ENCODE results near the gene TBXAS1. TPM values are rescaled to one million over a fixed set of nuclear protein-coding genes. Genes with fewer than 3 reads are reported as not detected.

TBXAS1 gene
- total RNA-seq, 3 donors from 2014 or later (not counting 1 experiment from before 2014, with no cell fraction given), result 72.7 to 110 (median 88.7) TPM

DNA sequence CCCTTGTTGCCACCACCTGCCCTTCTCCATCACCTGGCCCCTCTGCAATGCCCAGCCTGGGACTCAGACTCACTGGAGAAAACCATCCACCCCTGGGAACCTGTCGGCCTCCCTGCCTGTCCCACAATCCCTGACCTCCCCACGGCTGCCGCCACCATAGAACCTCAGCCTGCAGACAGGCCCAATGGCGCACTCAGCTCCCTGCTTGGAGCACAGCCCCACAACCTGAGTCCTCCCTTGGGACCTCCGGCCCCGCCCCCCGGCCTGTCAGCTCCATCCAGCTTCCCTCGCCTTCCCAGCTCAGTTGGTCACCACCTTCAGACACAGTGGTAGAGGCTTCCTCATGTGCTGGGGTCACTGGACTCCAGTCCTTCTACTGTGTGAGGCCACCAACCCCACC lies 192.5 kb downstream of the TBXAS1 start:
- Mint-ChIP-seq H3K27me3 (ENCODE audit: low read depth in 2 of 2) (no peaks in the 10 kb centered on the region), H3K9me3 (no peaks in the 10 kb centered on the region), H3K36me3 (peaks cover 7% of the 10 kb centered on the region), H3K4me1 (peaks cover 0 to 5% of the 10 kb centered on the region in 2 donors), H3K27ac (peak overlapping the region in 1 of 2 donors; percentile 78), H3K4me3 (no peak overlapping the region)
- 98% methylated on average over 8 of the region's 8 CpGs for WGBS (ENCODE audit: insufficient coverage)
- Histone ChIP-seq H3K36me3 (ENCODE audit: control insufficient read depth, insufficient read depth, low read length) (peaks cover 29% of the 10 kb centered on the region), H3K4me1 (ENCODE audit: control insufficient read depth, insufficient read depth, low read length) (no peaks in the 10 kb centered on the region), H3K9me3 (ENCODE audit: control insufficient read depth, insufficient read depth, low read length) (no peaks in the 10 kb centered on the region), H3K27me3 (ENCODE audit: control insufficient read depth, insufficient read depth, low read length) (no peaks in the 10 kb centered on the region), H3K4me3 (ENCODE audit: low read length) (no peak overlapping the region), H3K27ac (ENCODE audit: low read length) (no peak overlapping the region)
- no peak for TF ChIP-seq CTCF (IDR thresholded peaks at IDR 0.05)
- intact Hi-C loops (cut with micrococcal nuclease), result no loop called here
- ATAC-seq (no peak), DNase-seq (no peak)

- no peaks in the 10 kb centered on the region for H3K9me3 ChIP-seq (ENCODE audit: control insufficient read depth, insufficient read depth, low read length)
- Mint-ChIP-seq H3K36me3 (peaks cover 7% of the 10 kb centered on the region), H3K9me3 (no peaks in the 10 kb centered on the region), H3K4me3 (no peak overlapping the region), H3K27ac (peak overlapping the region in 1 of 2 donors; percentile 78), H3K27me3 (ENCODE audit: low read depth in 2 of 2) (no peaks in the 10 kb centered on the region), H3K4me1 (peaks cover 0 to 5% of the 10 kb centered on the region in 2 donors)
- no peaks in the 10 kb centered on the region for H3K27me3 ChIP-seq (ENCODE audit: control insufficient read depth, insufficient read depth, low read length)
- H3K27ac ChIP-seq (ENCODE audit: low read length), result no peak overlapping the region
- H3K4me3 ChIP-seq (ENCODE audit: low read length), result no peak overlapping the region
- DNase-seq (no peak), ATAC-seq (no peak)
- intact Hi-C loops (cut with micrococcal nuclease), result no loop called here
- peaks cover 40% of the 10 kb centered on the region for H3K36me3 ChIP-seq (ENCODE audit: control insufficient read depth, insufficient read depth, low read length)
- no peaks in the 10 kb centered on the region for H3K4me1 ChIP-seq (ENCODE audit: control insufficient read depth, insufficient read depth, low read length)
- no peak for TF ChIP-seq CTCF (IDR thresholded peaks at IDR 0.05)
- 85% methylated on average over 5 of the region's 7 CpGs for WGBS (ENCODE audit: insufficient coverage)
Observed at GRCh38 chr7:140022582-140023211, 193.6 kb downstream of the TBXAS1 start.

DNA sequence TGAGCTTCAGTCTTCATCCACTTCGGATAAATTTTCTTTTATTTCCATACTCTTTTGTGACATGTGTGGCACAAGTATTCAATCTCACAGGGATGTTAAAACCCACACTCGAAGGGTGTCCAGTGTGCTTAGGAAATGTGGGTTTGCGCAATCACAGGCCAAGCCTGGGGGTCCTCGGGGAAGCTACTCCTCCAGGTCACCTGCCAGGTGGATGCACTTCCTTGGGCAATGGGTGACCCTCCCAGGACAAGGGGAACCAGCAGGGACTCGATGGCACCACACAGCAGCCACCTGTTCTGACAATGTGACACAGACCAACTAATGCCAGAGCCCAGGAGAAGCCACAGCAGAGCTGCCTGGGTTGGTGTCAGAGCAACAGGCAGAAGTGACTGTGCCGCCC lies 194.7 kb downstream of the TBXAS1 start:
- Mint-ChIP-seq H3K4me1 (peaks cover 0 to 10% of the 10 kb centered on the region in 2 donors), H3K4me3 (no peak overlapping the region), H3K36me3 (peaks cover 7% of the 10 kb centered on the region), H3K27me3 (ENCODE audit: low read depth in 2 of 2) (no peaks in the 10 kb centered on the region), H3K27ac (peak overlapping the region; percentile 37 to 75), H3K9me3 (no peaks in the 10 kb centered on the region)
- DNase-seq (no peak), ATAC-seq (no peak)
- H3K4me1 ChIP-seq (ENCODE audit: control insufficient read depth, insufficient read depth, low read length), result no peaks in the 10 kb centered on the region
- no peaks in the 10 kb centered on the region for H3K9me3 ChIP-seq (ENCODE audit: control insufficient read depth, insufficient read depth, low read length)
- peaks cover 43% of the 10 kb centered on the region for H3K36me3 ChIP-seq (ENCODE audit: control insufficient read depth, insufficient read depth, low read length)
- no peak overlapping the region for H3K4me3 ChIP-seq (ENCODE audit: low read length)
- no peak overlapping the region for H3K27ac ChIP-seq (ENCODE audit: low read length)
- intact Hi-C loops (cut with micrococcal nuclease), result no loop called here
- H3K27me3 ChIP-seq (ENCODE audit: control insufficient read depth, insufficient read depth, low read length), result no peaks in the 10 kb centered on the region
- 86% methylated on average over 6 of the region's 6 CpGs for WGBS (ENCODE audit: insufficient coverage)
- TF ChIP-seq CTCF (IDR thresholded peaks at IDR 0.05), result no peak

DNA sequence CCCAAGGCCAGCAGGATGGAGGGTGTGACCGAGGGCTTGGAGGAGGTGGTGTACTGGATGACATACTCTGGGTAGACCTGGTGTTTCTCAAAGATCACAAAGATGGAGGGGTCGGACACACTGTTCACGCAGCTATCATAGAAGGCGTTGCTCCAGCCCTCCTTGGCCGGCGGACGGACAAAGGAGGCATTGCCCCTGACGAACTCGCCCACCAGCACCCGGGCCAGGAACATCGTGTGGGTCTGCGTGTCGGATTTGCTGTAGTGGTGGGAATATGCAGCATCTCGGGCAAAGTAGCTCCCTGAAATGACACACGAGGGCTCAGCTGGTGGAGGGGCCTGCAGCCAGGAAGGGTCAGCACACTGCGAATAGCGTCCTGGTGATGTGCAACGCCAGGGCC lies 195.5 kb downstream of the TBXAS1 start:
- WGBS (ENCODE audit: insufficient coverage), result 96% methylated on average over 18 of the region's 18 CpGs

More for the DNA sequence above, 195.5 kb downstream of the TBXAS1 start:
- Histone ChIP-seq H3K36me3 (ENCODE audit: control insufficient read depth, insufficient read depth, low read length) (peaks cover 46% of the 10 kb centered on the region), H3K27me3 (ENCODE audit: control insufficient read depth, insufficient read depth, low read length) (no peaks in the 10 kb centered on the region), H3K9me3 (ENCODE audit: control insufficient read depth, insufficient read depth, low read length) (no peaks in the 10 kb centered on the region), H3K4me1 (ENCODE audit: control insufficient read depth, insufficient read depth, low read length) (no peaks in the 10 kb centered on the region), H3K4me3 (ENCODE audit: low read length) (no peak overlapping the region), H3K27ac (ENCODE audit: low read length) (no peak overlapping the region)
- ATAC-seq (no peak), DNase-seq (no peak)
- intact Hi-C loops (cut with micrococcal nuclease), result no loop called here
- TF ChIP-seq CTCF (IDR thresholded peaks at IDR 0.05), result no peak
- peaks cover 7% of the 10 kb centered on the region for H3K36me3 Mint-ChIP-seq
- no peak overlapping the region for H3K4me3 Mint-ChIP-seq
- no peaks in the 10 kb centered on the region for H3K9me3 Mint-ChIP-seq
- H3K4me1 Mint-ChIP-seq, result peaks cover 0 to 12% of the 10 kb centered on the region in 2 donors
- H3K27me3 Mint-ChIP-seq (ENCODE audit: low read depth in 2 of 2), result no peaks in the 10 kb centered on the region
- peak overlapping the region; percentile 37 to 75 for H3K27ac Mint-ChIP-seq

Data from natural killer cell (primary cell).